Esophagus muscularis mucosa (tissue), 4 donors: ENCODE results near the gene ADCY3.

ENCODE experiments used
- EP300 ChIP-seq: sonication (generic); formaldehyde crosslinking; IDR thresholded peaks from one replicate; pipeline ENCODE4 v1.6.1; 2017; ENCODE audit warnings: antibody characterized with exemption
- POLR2A ChIP-seq: fragments of 450-650 bp; IDR thresholded peaks from one replicate; pipeline ENCODE4 v1.6.1; 2017; ENCODE audit warnings: antibody characterized with exemption, moderate library complexity, mild to moderate bottlenecking, low read depth
- POLR2AphosphoS5 ChIP-seq, 2 donors: sonication (generic); formaldehyde crosslinking; IDR thresholded peaks; one replicate each; pipeline ENCODE4 v1.6.1; 2017; ENCODE audit warnings: antibody characterized with exemption in 2 of 2
- TF ChIP-seq, protein P1 (sequence below), 3 experiments: fragments of 200-600 bp in 2 of 3; fragments of 450-650 bp in 1 of 3; sonication (generic) in 2 of 3; IDR thresholded peaks; one replicate each; pipeline ENCODE4 v1.5.1; 2017 to 2019; ENCODE audit warnings: antibody characterized with exemption in 3 of 3, mild to moderate bottlenecking in 2 of 3, moderate library complexity in 1 of 3

DNA sequence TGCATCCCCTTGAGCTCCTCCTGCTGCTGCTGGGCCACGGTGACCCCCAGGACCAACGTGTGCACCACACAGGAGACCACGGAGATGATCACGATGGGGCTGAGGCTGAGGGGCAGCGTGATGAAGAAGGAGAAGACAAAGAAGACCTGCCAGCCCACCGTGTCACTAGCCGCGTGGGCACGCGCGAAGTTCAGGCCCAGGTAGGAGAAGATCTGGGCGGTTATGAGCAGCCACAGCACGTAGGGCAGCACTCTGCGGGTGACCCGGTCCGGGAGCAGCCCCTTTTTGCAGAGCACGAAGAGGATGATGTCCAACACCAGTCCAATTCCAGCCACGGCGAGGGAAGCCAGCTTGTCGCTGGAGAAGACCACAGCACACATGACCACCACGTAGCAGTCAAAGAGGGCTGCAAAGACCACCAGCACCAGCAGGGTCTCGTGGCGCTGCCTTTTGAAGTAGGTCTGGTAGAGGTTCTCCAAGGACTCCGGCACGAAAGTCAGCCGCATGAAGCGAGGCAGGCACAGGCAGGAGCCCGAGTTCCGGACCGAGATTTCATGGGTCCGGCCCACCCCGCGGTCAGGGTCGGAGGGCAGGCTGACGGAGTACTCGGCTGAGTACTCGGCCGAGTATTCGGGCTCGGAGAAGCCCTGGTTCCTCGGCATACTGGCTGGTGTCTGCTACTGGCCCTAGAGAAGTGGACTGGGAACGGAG, 1.6 kb downstream of the ADCY3 start:
- TF ChIP-seq EP300: no peak
- TF ChIP-seq, protein P1, sequence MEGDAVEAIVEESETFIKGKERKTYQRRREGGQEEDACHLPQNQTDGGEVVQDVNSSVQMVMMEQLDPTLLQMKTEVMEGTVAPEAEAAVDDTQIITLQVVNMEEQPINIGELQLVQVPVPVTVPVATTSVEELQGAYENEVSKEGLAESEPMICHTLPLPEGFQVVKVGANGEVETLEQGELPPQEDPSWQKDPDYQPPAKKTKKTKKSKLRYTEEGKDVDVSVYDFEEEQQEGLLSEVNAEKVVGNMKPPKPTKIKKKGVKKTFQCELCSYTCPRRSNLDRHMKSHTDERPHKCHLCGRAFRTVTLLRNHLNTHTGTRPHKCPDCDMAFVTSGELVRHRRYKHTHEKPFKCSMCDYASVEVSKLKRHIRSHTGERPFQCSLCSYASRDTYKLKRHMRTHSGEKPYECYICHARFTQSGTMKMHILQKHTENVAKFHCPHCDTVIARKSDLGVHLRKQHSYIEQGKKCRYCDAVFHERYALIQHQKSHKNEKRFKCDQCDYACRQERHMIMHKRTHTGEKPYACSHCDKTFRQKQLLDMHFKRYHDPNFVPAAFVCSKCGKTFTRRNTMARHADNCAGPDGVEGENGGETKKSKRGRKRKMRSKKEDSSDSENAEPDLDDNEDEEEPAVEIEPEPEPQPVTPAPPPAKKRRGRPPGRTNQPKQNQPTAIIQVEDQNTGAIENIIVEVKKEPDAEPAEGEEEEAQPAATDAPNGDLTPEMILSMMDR (IDR thresholded peaks at IDR 0.05): no peak
- no peak for TF ChIP-seq POLR2AphosphoS5 (IDR thresholded peaks at IDR 0.05)
- TF ChIP-seq POLR2A: no peak
